ENCODE results near the gene SPTLC3. TPM values are rescaled to one million over a fixed set of nuclear protein-coding genes. Genes with fewer than 3 reads are reported as not detected.

SPTLC3 gene
- total RNA-seq, 1 experiment from 2014 or later, result 31.5 TPM

DNA sequence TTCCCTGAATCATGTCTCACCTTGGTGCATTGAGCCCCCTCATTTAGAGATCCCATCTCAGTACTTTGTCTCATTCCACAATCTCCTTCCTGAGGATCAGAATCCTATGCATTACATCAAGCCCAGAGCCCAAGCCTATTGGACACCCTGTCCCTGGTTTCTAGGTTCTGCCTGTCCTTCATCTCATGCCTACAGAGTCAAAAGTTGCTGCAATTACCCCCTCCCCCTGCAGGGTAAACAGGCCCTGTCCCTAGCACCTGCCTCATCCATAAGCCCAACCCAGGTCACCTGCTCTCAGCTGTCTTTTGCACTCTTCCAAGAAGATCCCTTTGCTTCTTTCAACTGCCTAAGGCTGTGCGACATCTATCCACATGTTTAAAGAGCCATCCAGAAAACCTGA is 93.9 kb downstream of the SPTLC3 start:
- POLR2A ChIA-PET, result no interaction called here
- no TSS peak for BruUV-seq (replicated peaks)

DNA sequence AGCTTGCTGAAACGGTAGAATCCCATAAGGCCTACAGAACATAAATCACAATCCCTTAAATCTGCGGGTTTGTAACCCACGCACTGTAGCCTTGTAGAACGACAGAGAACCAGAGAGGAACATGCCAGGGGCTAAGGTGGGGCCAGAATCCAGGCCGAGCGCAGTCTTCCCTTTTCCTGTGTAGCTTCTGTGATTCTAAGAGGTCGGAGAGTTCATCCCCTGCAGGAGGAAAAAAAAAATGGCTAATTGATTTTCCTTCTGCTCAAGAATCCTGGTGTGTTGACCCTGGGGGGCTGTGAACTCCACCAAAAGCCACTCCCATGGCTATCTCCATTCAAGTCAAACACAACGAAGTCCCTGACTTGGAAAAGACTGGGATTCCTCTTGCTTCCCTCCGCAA is 96.3 kb downstream of the SPTLC3 start:
- peak in 1 of 2 experiments; percentile 42 for DNase-seq
- Histone ChIP-seq H3K27me3 (replicated peaks; ENCODE audit: control insufficient read depth, insufficient read depth, low read length) (no peaks in the 10 kb centered on the region), H3K4me3 (ENCODE audit: low read depth, low read length) (no peak overlapping the region), H3K36me3 (ENCODE audit: control insufficient read depth, insufficient read depth, low read length) (peaks cover 5% of the 10 kb centered on the region; the same call in 1 of the 2 replicates), H3K9me3 (no peaks in the 10 kb centered on the region), H3K4me1 (peaks cover 55% of the 10 kb centered on the region)
- H3K4me1 Mint-ChIP-seq (ENCODE audit: low read depth, unreplicated experiment), result peaks cover 25% of the 10 kb centered on the region
- POLR2A ChIA-PET, result interaction anchor here (0.7 kb wide), 2 partner anchors 9 to 99 kb away, joined by 4 to 6 read pairs; no protein-coding TSS in a partner anchor
- CTCF ChIA-PET, result interaction anchor here (0.6 to 1.7 kb wide), 4 partner anchors 99 to 181 kb away, joined by 3 to 13 read pairs (median 4); no protein-coding TSS in a partner anchor
- H3K9me3 Mint-ChIP-seq (ENCODE audit: unreplicated experiment), result no peaks in the 10 kb centered on the region
- H3K4me3 Mint-ChIP-seq (ENCODE audit: unreplicated experiment), result no peak overlapping the region
- no peaks in the 10 kb centered on the region for H3K27me3 Mint-ChIP-seq (ENCODE audit: insufficient read depth, unreplicated experiment)
- TF ChIP-seq, protein P1, sequence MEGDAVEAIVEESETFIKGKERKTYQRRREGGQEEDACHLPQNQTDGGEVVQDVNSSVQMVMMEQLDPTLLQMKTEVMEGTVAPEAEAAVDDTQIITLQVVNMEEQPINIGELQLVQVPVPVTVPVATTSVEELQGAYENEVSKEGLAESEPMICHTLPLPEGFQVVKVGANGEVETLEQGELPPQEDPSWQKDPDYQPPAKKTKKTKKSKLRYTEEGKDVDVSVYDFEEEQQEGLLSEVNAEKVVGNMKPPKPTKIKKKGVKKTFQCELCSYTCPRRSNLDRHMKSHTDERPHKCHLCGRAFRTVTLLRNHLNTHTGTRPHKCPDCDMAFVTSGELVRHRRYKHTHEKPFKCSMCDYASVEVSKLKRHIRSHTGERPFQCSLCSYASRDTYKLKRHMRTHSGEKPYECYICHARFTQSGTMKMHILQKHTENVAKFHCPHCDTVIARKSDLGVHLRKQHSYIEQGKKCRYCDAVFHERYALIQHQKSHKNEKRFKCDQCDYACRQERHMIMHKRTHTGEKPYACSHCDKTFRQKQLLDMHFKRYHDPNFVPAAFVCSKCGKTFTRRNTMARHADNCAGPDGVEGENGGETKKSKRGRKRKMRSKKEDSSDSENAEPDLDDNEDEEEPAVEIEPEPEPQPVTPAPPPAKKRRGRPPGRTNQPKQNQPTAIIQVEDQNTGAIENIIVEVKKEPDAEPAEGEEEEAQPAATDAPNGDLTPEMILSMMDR (IDR thresholded peaks at IDR 0.05; ENCODE audit: insufficient read depth in 1 of 2, low read depth in 1 of 2, low read length in 1 of 2, severe bottlenecking in 1 of 2, unreplicated experiment in 1 of 2), result no peak
- H3K36me3 Mint-ChIP-seq (ENCODE audit: insufficient read depth, unreplicated experiment), result peaks cover 5% of the 10 kb centered on the region
- intact Hi-C loops (cut with micrococcal nuclease; ENCODE audit: unreplicated experiment), result loop anchor here (1.0 kb wide), 1 partner anchor 96 kb away; no protein-coding TSS in a partner anchor
- H3K27ac Mint-ChIP-seq (ENCODE audit: unreplicated experiment), result no peak overlapping the region
- no TSS peak for BruUV-seq (replicated peaks)

More for the DNA sequence above, 93.9 kb downstream of the SPTLC3 start:
- Histone ChIP-seq H3K36me3 (ENCODE audit: control insufficient read depth, insufficient read depth, low read length) (peaks cover 5% of the 10 kb centered on the region; the same call in 1 of the 2 replicates), H3K4me3 (ENCODE audit: low read depth, low read length) (no peak overlapping the region), H3K9me3 (no peaks in the 10 kb centered on the region), H3K27me3 (replicated peaks; ENCODE audit: control insufficient read depth, insufficient read depth, low read length) (no peaks in the 10 kb centered on the region), H3K4me1 (peaks cover 78% of the 10 kb centered on the region)
- H3K27me3 Mint-ChIP-seq (ENCODE audit: insufficient read depth, unreplicated experiment), result no peaks in the 10 kb centered on the region
- peak overlapping the region; percentile 72 for H3K27ac Mint-ChIP-seq (ENCODE audit: unreplicated experiment)
- peaks cover 5% of the 10 kb centered on the region for H3K36me3 Mint-ChIP-seq (ENCODE audit: insufficient read depth, unreplicated experiment)
- TF ChIP-seq, protein P1 (IDR thresholded peaks at IDR 0.05; ENCODE audit: insufficient read depth in 1 of 2, low read depth in 1 of 2, low read length in 1 of 2, severe bottlenecking in 1 of 2, unreplicated experiment in 1 of 2), result no peak
- intact Hi-C loops (cut with micrococcal nuclease; ENCODE audit: unreplicated experiment), result loop anchor here (5.0 kb wide), 1 partner anchor 35 kb away; no protein-coding TSS in a partner anchor
- peak overlapping the region; percentile 9 for H3K4me3 Mint-ChIP-seq (ENCODE audit: unreplicated experiment)
- CTCF ChIA-PET, result interaction anchor here (0.5 to 1.7 kb wide), 4 partner anchors 12 to 178 kb away, joined by 4 to 9 read pairs (median 5); no protein-coding TSS in a partner anchor
- H3K9me3 Mint-ChIP-seq (ENCODE audit: unreplicated experiment), result no peaks in the 10 kb centered on the region
- peak; percentile 69 to 86 for DNase-seq
- H3K4me1 Mint-ChIP-seq (ENCODE audit: low read depth, unreplicated experiment), result peaks cover 48% of the 10 kb centered on the region

DNA sequence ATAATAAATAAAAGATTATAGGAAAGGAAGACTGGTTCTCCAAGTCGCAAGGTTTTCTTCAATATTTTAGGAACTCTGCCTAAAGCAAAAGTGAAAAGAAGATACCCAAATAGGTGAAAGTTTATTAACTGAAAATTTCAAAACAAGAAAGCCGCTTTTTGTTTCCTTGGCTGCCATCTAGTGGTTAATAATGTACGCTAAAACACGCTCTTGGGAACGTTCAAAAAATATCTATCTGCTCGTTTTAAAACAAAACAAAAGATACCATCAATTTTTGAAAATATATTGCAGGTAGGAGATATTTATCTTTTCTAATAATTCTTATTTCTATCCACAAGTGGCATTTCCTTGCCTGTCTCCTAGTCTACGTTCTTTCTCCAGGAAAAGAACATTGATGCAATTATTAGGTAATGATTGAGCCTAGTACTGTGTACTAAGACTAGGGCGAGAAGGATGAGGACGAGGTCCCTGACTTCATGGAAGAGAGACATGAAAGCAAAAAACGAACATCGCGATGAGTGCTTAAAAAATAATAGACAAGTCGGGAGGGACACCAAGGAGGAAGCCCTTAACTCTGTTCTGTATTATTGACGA is 97.2 kb downstream of the SPTLC3 start:
- ChIA-PET POLR2A (no interaction called here), CTCF (no interaction called here)
- Mint-ChIP-seq H3K4me3 (ENCODE audit: unreplicated experiment) (no peak overlapping the region), H3K27ac (ENCODE audit: unreplicated experiment) (no peak overlapping the region), H3K4me1 (ENCODE audit: low read depth, unreplicated experiment) (peaks cover 23% of the 10 kb centered on the region), H3K9me3 (ENCODE audit: unreplicated experiment) (no peaks in the 10 kb centered on the region), H3K27me3 (ENCODE audit: insufficient read depth, unreplicated experiment) (no peaks in the 10 kb centered on the region), H3K36me3 (ENCODE audit: insufficient read depth, unreplicated experiment) (peaks cover 5% of the 10 kb centered on the region)
- Histone ChIP-seq H3K4me3 (ENCODE audit: low read depth, low read length) (no peak overlapping the region), H3K9me3 (no peaks in the 10 kb centered on the region), H3K4me1 (peaks cover 46% of the 10 kb centered on the region), H3K36me3 (ENCODE audit: control insufficient read depth, insufficient read depth, low read length) (peaks cover 5% of the 10 kb centered on the region), H3K27me3 (replicated peaks; ENCODE audit: control insufficient read depth, insufficient read depth, low read length) (no peaks in the 10 kb centered on the region)
- BruUV-seq (replicated peaks), result no TSS peak
- DNase-seq, result peak in 1 of 2 experiments; percentile 37
- intact Hi-C loops (cut with micrococcal nuclease; ENCODE audit: unreplicated experiment), result loop anchor here (1.0 kb wide), 3 partner anchors 97 to 181 kb away; no protein-coding TSS in a partner anchor
- TF ChIP-seq, protein P1 (IDR thresholded peaks at IDR 0.05; ENCODE audit: insufficient read depth in 1 of 2, low read depth in 1 of 2, low read length in 1 of 2, severe bottlenecking in 1 of 2, unreplicated experiment in 1 of 2), result peak; percentile 70 to 71
